ENCODE data around the gene RCOR1. TPM values are rescaled to one million over a fixed set of nuclear protein-coding genes. Genes with fewer than 3 reads are reported as not detected.

Gene RCOR1
- total and polyA plus RNA-seq, 2 of the 4 experiments (the other 2 are of a cell fraction): 9.0 to 11.2 TPM

GRCh38 chr14:102769049-102769327 is 176.5 kb downstream of the RCOR1 start:
- 88% methylated on average over 1 of the region's 4 CpGs; no CpG with 5 or more reads in 1 of the 2 experiments for WGBS, 2 experiments (ENCODE audit: extremely low coverage in 2 of 2, insufficient read length in 1 of 2)
- Histone ChIP-seq H4K91ac (ENCODE audit: insufficient read depth, low read depth, low read length) (no peak overlapping the region), H3K4me3 (ENCODE audit: insufficient read depth, low read depth, low read length) (no peak overlapping the region), H2AK9ac (replicated peaks; ENCODE audit: low read depth, low read length, poor library complexity) (no peak overlapping the region), H3K14ac (replicated peaks; ENCODE audit: low read depth, low read length) (no peak overlapping the region), H3K9me1 (ENCODE audit: insufficient read depth, low read length) (no peaks in the 10 kb centered on the region), H3K27ac (ENCODE audit: insufficient read depth, low read length) (no peak overlapping the region), H2AK5ac (ENCODE audit: low read depth, low read length) (no peak overlapping the region), H4K5ac (ENCODE audit: low read depth, low read length) (no peak overlapping the region), H3K4ac (ENCODE audit: low read depth, low read length) (no peak overlapping the region), H2BK120ac (ENCODE audit: low read depth, low read length) (no peak overlapping the region), H4K20me1 (ENCODE audit: insufficient read depth, low read length) (no peaks in the 10 kb centered on the region), H3K79me1 (ENCODE audit: low read depth in 1 of 2, low read length in 2 of 2) (no peaks in the 10 kb centered on the region), H2AFZ (replicated peaks; ENCODE audit: low read length, poor library complexity) (no peak overlapping the region), H3K56ac (ENCODE audit: extremely low read depth, insufficient read depth, low read length) (no peak overlapping the region), H3K36me3 (ENCODE audit: control insufficient read depth, insufficient read depth, low read length) (no peaks in the 10 kb centered on the region), H2BK5ac (ENCODE audit: low read depth, low read length, poor library complexity, severe bottlenecking) (no peak overlapping the region), H2BK15ac (ENCODE audit: low read depth, low read length) (no peak overlapping the region), H3K9ac (ENCODE audit: low read depth, low read length) (no peak overlapping the region), H3K23ac (ENCODE audit: low read depth, low read length) (no peak overlapping the region), H3K4me2 (ENCODE audit: low read depth, low read length) (no peak overlapping the region), H3K9me3 (ENCODE audit: control insufficient read depth, insufficient read depth, low read length) (no peaks in the 10 kb centered on the region), H2BK20ac (ENCODE audit: low read depth, low read length) (no peak overlapping the region), H3K18ac (ENCODE audit: low read depth, low read length) (no peak overlapping the region), H4K8ac (ENCODE audit: low read depth in 2 of 2, low read length in 2 of 2) (no peak overlapping the region), H3K27me3 (ENCODE audit: control insufficient read depth, insufficient read depth, low read length) (peaks cover 16% of the 10 kb centered on the region), H3K4me1 (ENCODE audit: control insufficient read depth, insufficient read depth, low read length) (no peaks in the 10 kb centered on the region)
- intact Hi-C loops (cut with micrococcal nuclease) (no loop called here), dilution Hi-C loops (cut with HindIII; ENCODE audit: low sequenced_read_pairs, unreplicated experiment) (no loop called here), in situ Hi-C loops (cut with MboI; ENCODE audit: low sequenced_read_pairs) (no loop called here)
- DNase-seq: no peak
- BruUV-seq (replicated peaks): no TSS peak
- TF ChIP-seq POLR2A (IDR thresholded peaks at IDR 0.05; ENCODE audit: low read depth, low read length): no peak
- no peak for TF ChIP-seq RFX5 (IDR thresholded peaks at IDR 0.05; ENCODE audit: low read depth, low read length)
- no peak for TF ChIP-seq ELK1 (IDR thresholded peaks at IDR 0.05; ENCODE audit: borderline replicate concordance, low read depth, low read length)
- TF ChIP-seq BHLHE40 (IDR thresholded peaks at IDR 0.05; ENCODE audit: low read depth, low read length): no peak
- TF ChIP-seq CTCF (conservative IDR thresholded peaks at IDR 0.05; ENCODE audit: low read depth, low read length): no peak
- TF ChIP-seq CHD1 (IDR thresholded peaks at IDR 0.05; ENCODE audit: low read depth, low read length): no peak
- TF ChIP-seq FOS (IDR thresholded peaks at IDR 0.05; ENCODE audit: low read depth, low read length): no peak
- TF ChIP-seq SMC3 (IDR thresholded peaks at IDR 0.05; ENCODE audit: low read depth, low read length): no peak
- TF ChIP-seq MXI1 (IDR thresholded peaks at IDR 0.05; ENCODE audit: borderline replicate concordance, low read depth, low read length): no peak
- TF ChIP-seq USF2 (IDR thresholded peaks at IDR 0.05; ENCODE audit: low read depth, low read length): no peak
- TF ChIP-seq MAZ (IDR thresholded peaks at IDR 0.05; ENCODE audit: borderline replicate concordance, low read depth, low read length): no peak
- ATAC-seq (ENCODE audit: low read depth): no peak
- POLR2A ChIA-PET (ENCODE audit: unreplicated experiment): no interaction called here
- CTCF ChIA-PET: no interaction called here
